WI38 (cell line): ENCODE data around the gene PLEKHH2.

Experiments
- H3K4me3 ChIP-seq: 2 replicates; pipeline ENCODE4 v1.5.1; 2011; ENCODE audit warnings: low read depth, mild to moderate bottlenecking, control low read depth, low read length
- TF ChIP-seq, protein P1 (sequence below): IDR thresholded peaks from 2 replicates; pipeline ENCODE4 v1.5.1; 2012; ENCODE audit warnings: low read depth, mild to moderate bottlenecking, control low read depth, low read length

Gene PLEKHH2

GRCh38 chr2:43788646-43789045 lies 151.6 kb downstream of the PLEKHH2 start:
- no peak overlapping the region for H3K4me3 ChIP-seq
- TF ChIP-seq, protein P1, sequence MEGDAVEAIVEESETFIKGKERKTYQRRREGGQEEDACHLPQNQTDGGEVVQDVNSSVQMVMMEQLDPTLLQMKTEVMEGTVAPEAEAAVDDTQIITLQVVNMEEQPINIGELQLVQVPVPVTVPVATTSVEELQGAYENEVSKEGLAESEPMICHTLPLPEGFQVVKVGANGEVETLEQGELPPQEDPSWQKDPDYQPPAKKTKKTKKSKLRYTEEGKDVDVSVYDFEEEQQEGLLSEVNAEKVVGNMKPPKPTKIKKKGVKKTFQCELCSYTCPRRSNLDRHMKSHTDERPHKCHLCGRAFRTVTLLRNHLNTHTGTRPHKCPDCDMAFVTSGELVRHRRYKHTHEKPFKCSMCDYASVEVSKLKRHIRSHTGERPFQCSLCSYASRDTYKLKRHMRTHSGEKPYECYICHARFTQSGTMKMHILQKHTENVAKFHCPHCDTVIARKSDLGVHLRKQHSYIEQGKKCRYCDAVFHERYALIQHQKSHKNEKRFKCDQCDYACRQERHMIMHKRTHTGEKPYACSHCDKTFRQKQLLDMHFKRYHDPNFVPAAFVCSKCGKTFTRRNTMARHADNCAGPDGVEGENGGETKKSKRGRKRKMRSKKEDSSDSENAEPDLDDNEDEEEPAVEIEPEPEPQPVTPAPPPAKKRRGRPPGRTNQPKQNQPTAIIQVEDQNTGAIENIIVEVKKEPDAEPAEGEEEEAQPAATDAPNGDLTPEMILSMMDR: no peak

GRCh38 chr2:43790147-43790546 lies 153.1 kb downstream of the PLEKHH2 start:
- H3K4me3 ChIP-seq: no peak overlapping the region
- TF ChIP-seq, protein P1: no peak

GRCh38 chr2:43791035-43791765 lies 154.1 kb downstream of the PLEKHH2 start:
- TF ChIP-seq, protein P1: no peak
- H3K4me3 ChIP-seq: no peak overlapping the region

- no peak overlapping the region for H3K4me3 ChIP-seq
- TF ChIP-seq, protein P1: no peak
These were observed 155.6 kb downstream of the PLEKHH2 start for GRCh38 chr2:43792653-43793052.

DNA sequence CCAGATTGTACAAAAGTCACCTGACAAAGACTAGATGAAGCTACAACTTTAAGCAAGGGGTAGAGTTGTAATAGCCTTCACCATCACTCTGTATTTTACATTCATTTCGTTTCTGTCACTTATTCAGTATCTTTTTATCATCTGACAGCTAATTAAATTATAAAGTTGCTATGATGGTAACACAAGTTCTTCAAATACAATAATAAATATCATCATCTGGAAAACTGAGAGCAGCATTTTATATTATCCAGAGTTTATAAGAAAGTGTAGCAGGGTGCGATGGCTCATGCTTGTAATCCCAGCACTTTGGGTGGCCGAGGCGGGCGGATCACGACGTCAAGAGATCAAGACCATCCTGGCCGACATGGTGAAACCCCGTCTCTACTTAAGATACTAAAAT lies 157.9 kb downstream of the PLEKHH2 start:
- TF ChIP-seq, protein P1: no peak
- H3K4me3 ChIP-seq: no peak overlapping the region

DNA sequence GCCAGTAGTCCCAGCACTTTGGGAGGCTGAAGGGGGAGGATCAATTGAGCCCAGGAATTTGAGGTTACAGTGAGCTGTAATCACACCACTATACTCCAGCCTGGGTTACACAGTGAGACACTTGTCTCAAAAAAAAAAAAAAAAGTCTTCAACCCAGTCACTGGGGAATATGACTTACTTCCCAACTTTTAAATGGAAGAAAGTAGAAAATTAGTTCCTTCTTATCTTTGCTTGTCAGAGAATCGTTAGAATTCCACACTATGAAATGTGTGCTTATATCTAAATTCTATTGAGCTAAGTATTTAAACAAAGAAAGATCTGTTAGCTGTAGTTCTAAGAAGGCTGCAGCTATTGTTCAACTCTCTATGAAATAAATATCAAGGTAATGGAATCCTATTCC lies 159.1 kb downstream of the PLEKHH2 start:
- no peak overlapping the region for H3K4me3 ChIP-seq
- TF ChIP-seq, protein P1: no peak

DNA sequence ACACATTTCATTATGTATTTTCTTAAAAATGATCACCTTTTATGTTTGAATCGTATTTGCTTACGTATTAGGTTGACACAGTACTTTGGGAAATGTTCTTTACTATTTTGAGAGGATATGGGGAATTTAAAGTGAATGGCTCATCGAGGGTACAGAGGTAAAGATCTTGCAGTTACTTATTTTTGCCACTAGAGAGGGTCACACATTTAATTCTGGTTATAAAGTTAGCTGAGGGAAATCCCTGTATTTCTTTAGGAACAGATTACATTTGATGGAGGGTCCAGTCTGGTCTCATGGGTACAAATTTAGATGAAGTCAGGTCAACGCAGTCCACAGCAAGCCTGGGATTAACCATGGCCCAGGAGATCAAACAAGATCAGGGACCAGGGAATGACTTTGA lies 161.2 kb downstream of the PLEKHH2 start:
- TF ChIP-seq, protein P1: no peak
- H3K4me3 ChIP-seq: no peak overlapping the region
